Loucy (cell line): ENCODE measurements around the gene C15orf39.

Experiments used
- H2AFZ ChIP-seq: fragments of 200-600 bp; sonication (generic); 2 replicates; pipeline ENCODE4 v1.6.0; 2016; ENCODE audit warnings: antibody characterized with exemption, mild to moderate bottlenecking, low read length, moderate library complexity
- H3F3A ChIP-seq: fragments of 200-600 bp; 2 replicates; pipeline ENCODE4 v1.6.0; 2016; ENCODE audit warnings: antibody characterized with exemption, low read depth, mild to moderate bottlenecking
- H3K27me3 ChIP-seq: fragments of 200-600 bp; sonication (generic); 2 replicates; pipeline ENCODE4 v1.6.1; 2014; ENCODE audit warnings: low read length, mild to moderate bottlenecking; ENCODE audit not compliant: insufficient read depth, poor library complexity, severe bottlenecking
- H3K36me3 ChIP-seq: fragments of 200-600 bp; sonication (generic); 2 replicates; pipeline ENCODE4 v1.6.1; 2016; ENCODE audit warnings: low read length; ENCODE audit not compliant: insufficient read depth
- H3K4me1 ChIP-seq: fragments of 200-600 bp; sonication (generic); 2 replicates; pipeline ENCODE4 v1.5.1; 2014; ENCODE audit warnings: low read length, mild to moderate bottlenecking; ENCODE audit not compliant: insufficient read depth, poor library complexity, severe bottlenecking
- H3K4me2 ChIP-seq: fragments of 200-600 bp; sonication (generic); 2 replicates; pipeline ENCODE4 v1.6.0; 2014; ENCODE audit warnings: antibody characterized with exemption, low read length, low read depth, mild to moderate bottlenecking; ENCODE audit not compliant: poor library complexity, severe bottlenecking
- H3K4me3 ChIP-seq: fragments of 200-600 bp; sonication (generic); 2 replicates; pipeline ENCODE4 v1.5.1; 2014; ENCODE audit warnings: low read length, mild to moderate bottlenecking, mixed read lengths; ENCODE audit not compliant: poor library complexity, severe bottlenecking
- H3K79me2 ChIP-seq: fragments of 200-600 bp; sonication (generic); 2 replicates; pipeline ENCODE4 v1.6.1; 2014; ENCODE audit warnings: low read length; ENCODE audit not compliant: insufficient read depth
- H3K9ac ChIP-seq: fragments of 200-600 bp; sonication (generic); 2 replicates; pipeline ENCODE4 v1.6.0; 2014; ENCODE audit warnings: mild to moderate bottlenecking, low read depth, low read length, moderate library complexity; ENCODE audit not compliant: poor library complexity, severe bottlenecking
- H3K9me2 ChIP-seq: fragments of 200-600 bp; sonication (generic); replicated peaks from 2 replicates; pipeline ENCODE4 v1.6.1; 2016; ENCODE audit warnings: low read depth, low read length, mixed read lengths
- H3K9me3 ChIP-seq: fragments of 200-600 bp; sonication (generic); 2 replicates; pipeline ENCODE4 v1.6.1; 2014; ENCODE audit warnings: mild to moderate bottlenecking, antibody characterized with exemption, low read length, low read depth; ENCODE audit not compliant: insufficient read depth
- H4K20me1 ChIP-seq: fragments of 200-600 bp; sonication (generic); 2 replicates; pipeline ENCODE4 v1.6.0; 2014; ENCODE audit warnings: antibody characterized with exemption, low read length, mild to moderate bottlenecking; ENCODE audit not compliant: insufficient read depth, poor library complexity, severe bottlenecking
- EZH2phosphoT487 ChIP-seq: fragments of 200-600 bp; IDR thresholded peaks from 2 replicates; pipeline ENCODE4 v1.6.1; 2018; ENCODE audit warnings: antibody characterized with exemption, mild to moderate bottlenecking, moderate library complexity, borderline replicate concordance
- TF ChIP-seq, protein P1 (sequence below): fragments of 200-600 bp; sonication (generic); conservative IDR thresholded peaks from 2 replicates; pipeline ENCODE4 v1.5.1; 2014; ENCODE audit warnings: mild to moderate bottlenecking, antibody characterized with exemption, low read length

Gene C15orf39

DNA sequence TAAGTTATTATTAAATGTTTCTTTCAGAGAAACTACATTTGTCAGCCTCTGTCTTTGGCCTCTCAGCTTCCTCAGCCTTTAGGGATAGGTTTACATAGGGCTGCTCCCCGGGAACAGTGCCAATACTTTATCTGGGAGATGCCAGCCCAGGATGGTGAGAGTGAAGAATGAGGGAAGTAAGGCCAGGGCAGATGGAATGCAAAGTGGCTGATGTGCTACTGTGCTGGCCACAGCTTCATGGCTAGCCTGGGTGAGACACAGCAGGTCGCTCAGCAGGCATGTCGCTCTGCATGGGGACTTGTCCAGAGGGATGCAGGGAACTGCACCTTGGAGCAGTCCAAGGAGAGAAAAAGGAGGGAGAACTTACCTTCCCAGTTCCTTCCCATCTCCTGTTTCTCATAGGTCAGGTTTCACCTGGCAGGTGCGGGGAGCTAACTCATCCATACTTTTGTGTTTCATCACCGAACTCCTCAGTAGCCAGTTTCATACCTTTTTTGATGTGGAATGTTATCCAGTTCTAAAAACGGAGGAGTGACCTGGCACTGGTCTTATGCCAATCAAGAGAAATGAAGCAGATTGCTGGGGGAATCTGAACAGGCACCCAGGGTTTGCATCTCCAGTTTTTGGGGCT is 30.9 kb upstream of the C15orf39 start:
- Histone ChIP-seq H3K4me2 (peak overlapping the region; percentile 59), H4K20me1 (no peaks in the 10 kb centered on the region), H3K4me1 (peaks cover 34% of the 10 kb centered on the region), H3K79me2 (no peaks in the 10 kb centered on the region), H3K36me3 (no peaks in the 10 kb centered on the region), H3K9me2 (no peaks in the 10 kb centered on the region), H3K4me3 (peak overlapping the region; percentile 45), H3F3A (no peaks in the 10 kb centered on the region; the same call in 1 of the 2 replicates), H3K27me3 (no peaks in the 10 kb centered on the region), H3K9ac (peak overlapping the region; percentile 37), H2AFZ (no peak overlapping the region), H3K9me3 (no peaks in the 10 kb centered on the region)
- TF ChIP-seq, protein P1, sequence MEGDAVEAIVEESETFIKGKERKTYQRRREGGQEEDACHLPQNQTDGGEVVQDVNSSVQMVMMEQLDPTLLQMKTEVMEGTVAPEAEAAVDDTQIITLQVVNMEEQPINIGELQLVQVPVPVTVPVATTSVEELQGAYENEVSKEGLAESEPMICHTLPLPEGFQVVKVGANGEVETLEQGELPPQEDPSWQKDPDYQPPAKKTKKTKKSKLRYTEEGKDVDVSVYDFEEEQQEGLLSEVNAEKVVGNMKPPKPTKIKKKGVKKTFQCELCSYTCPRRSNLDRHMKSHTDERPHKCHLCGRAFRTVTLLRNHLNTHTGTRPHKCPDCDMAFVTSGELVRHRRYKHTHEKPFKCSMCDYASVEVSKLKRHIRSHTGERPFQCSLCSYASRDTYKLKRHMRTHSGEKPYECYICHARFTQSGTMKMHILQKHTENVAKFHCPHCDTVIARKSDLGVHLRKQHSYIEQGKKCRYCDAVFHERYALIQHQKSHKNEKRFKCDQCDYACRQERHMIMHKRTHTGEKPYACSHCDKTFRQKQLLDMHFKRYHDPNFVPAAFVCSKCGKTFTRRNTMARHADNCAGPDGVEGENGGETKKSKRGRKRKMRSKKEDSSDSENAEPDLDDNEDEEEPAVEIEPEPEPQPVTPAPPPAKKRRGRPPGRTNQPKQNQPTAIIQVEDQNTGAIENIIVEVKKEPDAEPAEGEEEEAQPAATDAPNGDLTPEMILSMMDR, result no peak
- no peak for TF ChIP-seq EZH2phosphoT487

GRCh38 chr15:75171408-75171807 is 30.3 kb upstream of the C15orf39 start:
- H3K4me1 ChIP-seq, result peaks cover 34% of the 10 kb centered on the region
- TF ChIP-seq EZH2phosphoT487, result no peak
- TF ChIP-seq, protein P1, result no peak
- peak overlapping the region; percentile 59 for H3K4me2 ChIP-seq
- H3K9me3 ChIP-seq, result no peaks in the 10 kb centered on the region
- peak overlapping the region; percentile 45 for H3K4me3 ChIP-seq
- H3K36me3 ChIP-seq, result no peaks in the 10 kb centered on the region
- no peak overlapping the region for H2AFZ ChIP-seq
- no peaks in the 10 kb centered on the region for H3K9me2 ChIP-seq
- no peaks in the 10 kb centered on the region for H3K79me2 ChIP-seq
- no peaks in the 10 kb centered on the region for H3K27me3 ChIP-seq
- no peaks in the 10 kb centered on the region; the same call in 1 of the 2 replicates for H3F3A ChIP-seq
- no peak overlapping the region for H3K9ac ChIP-seq
- no peaks in the 10 kb centered on the region for H4K20me1 ChIP-seq

DNA sequence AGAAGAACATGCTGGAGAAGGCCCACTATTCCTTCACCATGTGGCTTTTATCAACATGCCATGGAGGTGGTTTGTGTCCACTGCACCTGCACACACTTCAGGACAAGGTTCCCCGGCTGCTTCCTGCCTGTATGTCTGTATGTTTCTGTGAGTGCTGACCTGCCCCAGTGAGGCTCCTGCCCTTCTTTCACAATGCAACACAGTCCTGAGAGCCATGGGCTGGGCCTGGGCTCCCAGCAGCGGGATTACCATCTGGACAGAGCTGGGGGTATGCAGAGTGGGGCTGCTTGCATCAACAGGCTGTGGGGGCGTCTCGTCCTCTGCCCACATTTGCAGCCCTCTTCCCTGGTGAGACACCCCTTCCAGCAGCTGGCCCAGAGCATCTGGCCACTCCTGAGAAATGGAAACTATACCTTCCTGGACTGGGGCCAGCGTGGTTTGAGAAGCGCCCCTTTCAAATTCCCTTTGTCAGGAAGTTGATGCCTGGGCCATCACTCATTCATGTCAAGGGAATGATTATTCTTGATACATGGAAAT is 29.3 kb upstream of the C15orf39 start:
- no peak for TF ChIP-seq EZH2phosphoT487
- TF ChIP-seq, protein P1, result no peak
- Histone ChIP-seq H3K9me3 (no peaks in the 10 kb centered on the region), H3K4me1 (peaks cover 42% of the 10 kb centered on the region), H3K27me3 (no peaks in the 10 kb centered on the region), H3K36me3 (no peaks in the 10 kb centered on the region), H4K20me1 (no peaks in the 10 kb centered on the region), H3K9ac (no peak overlapping the region), H2AFZ (no peak overlapping the region), H3K4me2 (peak overlapping the region; percentile 59), H3K79me2 (no peaks in the 10 kb centered on the region), H3F3A (no peaks in the 10 kb centered on the region; the same call in 1 of the 2 replicates), H3K4me3 (no peak overlapping the region), H3K9me2 (no peaks in the 10 kb centered on the region)
